ENCODE data around the gene KIF1A.

GRCh38 chr2:240858871-240859270, 38.9 kb upstream of the KIF1A start:
- TF ChIP-seq, protein P1, sequence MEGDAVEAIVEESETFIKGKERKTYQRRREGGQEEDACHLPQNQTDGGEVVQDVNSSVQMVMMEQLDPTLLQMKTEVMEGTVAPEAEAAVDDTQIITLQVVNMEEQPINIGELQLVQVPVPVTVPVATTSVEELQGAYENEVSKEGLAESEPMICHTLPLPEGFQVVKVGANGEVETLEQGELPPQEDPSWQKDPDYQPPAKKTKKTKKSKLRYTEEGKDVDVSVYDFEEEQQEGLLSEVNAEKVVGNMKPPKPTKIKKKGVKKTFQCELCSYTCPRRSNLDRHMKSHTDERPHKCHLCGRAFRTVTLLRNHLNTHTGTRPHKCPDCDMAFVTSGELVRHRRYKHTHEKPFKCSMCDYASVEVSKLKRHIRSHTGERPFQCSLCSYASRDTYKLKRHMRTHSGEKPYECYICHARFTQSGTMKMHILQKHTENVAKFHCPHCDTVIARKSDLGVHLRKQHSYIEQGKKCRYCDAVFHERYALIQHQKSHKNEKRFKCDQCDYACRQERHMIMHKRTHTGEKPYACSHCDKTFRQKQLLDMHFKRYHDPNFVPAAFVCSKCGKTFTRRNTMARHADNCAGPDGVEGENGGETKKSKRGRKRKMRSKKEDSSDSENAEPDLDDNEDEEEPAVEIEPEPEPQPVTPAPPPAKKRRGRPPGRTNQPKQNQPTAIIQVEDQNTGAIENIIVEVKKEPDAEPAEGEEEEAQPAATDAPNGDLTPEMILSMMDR (IDR thresholded peaks at IDR 0.05; ENCODE audit: low read length) = no peak
- no peak for TF ChIP-seq EZH2 (IDR thresholded peaks at IDR 0.05; ENCODE audit: borderline replicate concordance, low read length)

Measured in OCI-LY1 (cell line).